NCI-H524 treated with DMSO at 0.1 percent for 48 hours (cell line): Measurements from ENCODE around the gene CERS6.

Experiments used
- DNase-seq: peaks from one replicate; lab custom pipeline; 2025; lab: John Stamatoyannopoulos, UW

The CERS6 gene

DNA sequence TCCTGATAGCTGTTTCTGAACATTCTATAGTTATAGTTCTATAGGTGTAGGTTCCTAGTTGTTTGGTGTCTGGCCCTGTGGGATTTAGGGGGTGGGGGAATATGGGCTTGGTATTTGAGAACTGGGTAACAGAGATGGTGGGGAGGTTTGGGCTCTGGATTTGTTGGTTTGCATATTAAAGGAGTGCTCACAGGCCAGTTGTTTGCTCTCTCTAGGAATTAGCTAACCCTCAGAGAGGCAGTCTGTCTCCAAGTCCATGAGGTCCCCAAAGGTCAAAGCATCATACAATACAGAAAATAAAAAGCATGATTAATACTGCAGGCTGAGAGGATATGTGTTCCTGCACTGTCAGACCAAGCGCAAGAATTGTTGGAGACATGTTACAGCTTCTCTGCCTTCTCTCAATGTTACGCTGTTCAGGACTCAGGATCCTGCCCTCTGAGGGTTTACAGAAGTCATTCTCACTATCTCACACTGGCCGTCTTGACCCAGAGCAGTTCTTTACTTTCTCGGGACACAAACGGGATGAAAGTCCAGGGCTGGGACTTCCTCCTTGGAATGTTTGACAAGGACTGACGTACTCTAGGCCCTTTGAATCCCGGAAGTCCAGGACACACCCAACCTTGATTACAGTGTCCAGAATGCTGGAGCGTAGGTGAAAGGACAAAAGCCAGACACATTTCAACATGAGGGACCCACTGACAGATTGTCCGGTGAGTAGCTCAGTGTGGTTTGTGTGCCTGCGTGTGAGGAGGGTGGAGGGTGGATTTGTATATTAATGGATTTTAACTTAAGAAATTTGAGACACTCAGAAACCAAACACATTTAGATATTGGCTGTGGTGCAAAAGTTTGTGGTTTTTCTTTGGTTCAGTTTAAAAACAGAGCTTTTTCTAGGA, 346.1 kb downstream of the CERS6 start, which contains the start of gene NOSTRIN:
Gene NOSTRIN, plus strand, starts transcription at position 677 of the 898 bp plus-strand sequence. Its CDS starts 10 bp downstream, at position 687.
- no peak for DNase-seq

DNA sequence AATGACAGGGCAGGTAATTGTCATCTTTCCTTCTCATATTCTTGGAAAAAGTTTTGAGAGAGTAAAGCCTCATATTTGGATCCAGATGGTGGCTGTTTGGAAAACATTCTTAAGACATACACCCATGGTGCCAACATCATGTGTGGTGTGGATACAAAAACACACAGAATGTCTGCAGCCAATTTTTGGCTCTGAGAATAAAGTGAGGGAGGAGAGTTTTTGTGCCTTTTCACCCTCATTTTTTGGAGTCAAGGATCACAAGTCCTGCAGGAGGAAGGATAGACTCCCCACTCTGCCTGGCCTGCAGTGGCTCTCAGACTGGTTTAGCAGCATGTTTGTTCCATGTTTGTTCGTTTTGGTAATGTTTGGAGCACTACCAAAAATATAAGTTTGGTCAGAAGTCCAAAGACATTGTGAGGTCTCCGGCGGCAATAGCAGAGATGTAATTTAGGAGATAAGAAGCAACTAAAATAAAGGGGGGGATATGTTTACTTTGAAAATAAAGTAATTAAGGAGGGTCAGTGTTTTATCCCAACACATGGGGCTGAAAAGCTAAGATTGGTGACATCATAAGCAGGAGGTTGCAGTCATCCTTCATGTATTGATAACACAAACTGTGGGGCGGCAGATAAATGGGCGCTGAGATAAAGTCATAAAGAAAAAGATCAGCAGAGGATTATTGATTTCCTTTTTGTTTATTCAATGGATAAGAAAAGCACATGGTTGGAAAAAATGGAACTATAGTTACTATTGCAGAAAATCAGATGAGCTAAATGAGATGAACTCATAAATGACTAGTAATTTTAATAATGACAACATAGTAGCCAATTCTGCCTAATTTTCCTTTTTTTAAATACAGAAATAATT, 347.0 kb downstream of the CERS6 start:
- no peak for DNase-seq

DNA sequence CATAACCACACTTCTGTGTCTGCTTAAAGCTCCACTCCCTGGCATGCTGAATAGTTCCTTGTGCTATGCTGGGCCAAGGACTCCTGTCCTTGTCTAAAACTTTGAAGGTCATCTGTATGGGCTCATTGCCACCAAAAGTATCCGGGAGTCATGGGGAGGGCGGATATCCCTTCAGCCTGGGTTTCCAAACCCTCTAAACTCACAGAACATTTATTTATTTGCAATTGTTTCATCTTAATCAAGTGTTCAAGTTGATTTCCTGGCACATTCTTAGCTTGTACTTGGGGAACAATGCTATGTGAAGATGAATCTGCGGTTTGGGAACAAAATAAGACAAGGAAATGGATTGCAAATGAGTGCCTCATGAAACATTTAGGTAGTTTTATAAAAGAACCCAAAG, 348.1 kb downstream of the CERS6 start:
- DNase-seq: no peak

DNA sequence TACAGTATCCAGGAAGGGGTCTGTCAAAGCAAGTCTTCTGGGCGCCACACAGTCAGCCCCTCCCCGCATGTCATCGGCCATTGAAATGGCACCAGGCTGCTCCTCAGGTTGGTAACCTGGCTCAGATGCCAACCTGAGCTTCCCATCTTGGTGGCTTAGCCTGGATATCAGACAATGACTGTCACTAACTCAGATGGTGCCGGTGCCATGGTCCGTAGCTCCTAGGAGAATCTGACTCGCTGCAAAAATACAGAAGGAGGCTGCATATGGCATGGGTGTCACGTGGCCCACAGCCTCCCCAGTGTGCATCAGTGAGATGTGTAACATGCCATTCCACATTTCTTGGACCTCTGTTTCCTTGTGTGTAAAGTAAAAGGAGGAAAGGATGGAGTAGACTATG, 349.5 kb downstream of the CERS6 start:
- no peak for DNase-seq

DNA sequence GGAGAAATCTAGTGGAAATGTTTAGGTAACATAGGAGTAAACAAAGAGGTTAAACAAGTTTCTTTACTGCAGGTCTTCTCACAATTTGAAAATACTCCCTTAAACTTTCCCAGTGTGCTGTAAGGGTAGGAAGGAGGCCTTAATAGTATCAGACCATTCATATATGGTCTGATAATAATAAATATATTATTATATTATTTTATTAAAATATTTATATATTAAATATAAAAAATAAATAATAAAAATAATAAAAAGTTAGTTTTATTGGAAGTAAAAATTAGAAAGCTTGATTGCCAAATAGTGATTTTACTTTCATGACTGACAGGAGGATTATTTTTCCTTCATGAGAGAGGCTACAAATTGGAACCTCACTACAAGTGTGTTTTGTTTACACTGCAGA, 353.5 kb downstream of the CERS6 start:
- DNase-seq: no peak

DNA sequence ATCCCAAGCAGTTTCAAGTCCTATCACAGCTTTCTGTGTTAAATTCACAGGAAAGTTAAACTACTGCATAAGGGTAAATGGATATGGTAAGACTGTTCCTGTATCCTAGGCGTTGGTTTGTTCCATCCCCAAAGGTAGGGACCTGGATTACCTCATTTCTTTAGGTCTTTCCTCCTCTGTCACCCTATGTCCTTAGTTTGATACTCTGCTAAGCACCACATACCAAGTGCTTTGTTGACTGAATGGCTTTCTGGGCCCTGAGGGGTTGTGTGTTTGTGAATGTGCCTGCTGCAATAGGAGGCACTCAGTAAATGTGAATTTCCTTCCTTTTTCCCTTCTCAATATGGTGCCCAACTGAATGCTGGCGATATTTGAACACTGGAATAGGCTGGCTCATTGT, 354.2 kb downstream of the CERS6 start:
- no peak for DNase-seq

DNA sequence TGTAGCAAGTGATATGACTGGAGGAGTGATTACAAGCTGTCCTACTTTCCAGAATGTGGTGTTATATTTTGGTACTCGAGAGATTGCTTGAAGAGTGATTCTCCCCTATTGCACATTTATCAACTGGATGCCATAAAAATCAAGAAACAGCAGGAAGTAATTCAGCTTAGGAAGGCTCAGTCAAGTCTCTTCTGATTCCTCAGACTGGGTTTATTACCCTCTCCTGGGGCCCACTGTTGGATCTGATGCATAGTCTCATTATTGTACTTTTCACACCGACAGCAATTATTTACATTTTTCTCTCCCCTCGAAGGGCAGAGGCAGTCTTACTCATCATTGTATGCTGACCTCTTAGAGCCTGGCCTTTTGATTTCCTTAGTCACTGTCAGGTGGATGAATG, 355.6 kb downstream of the CERS6 start:
- no peak for DNase-seq

DNA sequence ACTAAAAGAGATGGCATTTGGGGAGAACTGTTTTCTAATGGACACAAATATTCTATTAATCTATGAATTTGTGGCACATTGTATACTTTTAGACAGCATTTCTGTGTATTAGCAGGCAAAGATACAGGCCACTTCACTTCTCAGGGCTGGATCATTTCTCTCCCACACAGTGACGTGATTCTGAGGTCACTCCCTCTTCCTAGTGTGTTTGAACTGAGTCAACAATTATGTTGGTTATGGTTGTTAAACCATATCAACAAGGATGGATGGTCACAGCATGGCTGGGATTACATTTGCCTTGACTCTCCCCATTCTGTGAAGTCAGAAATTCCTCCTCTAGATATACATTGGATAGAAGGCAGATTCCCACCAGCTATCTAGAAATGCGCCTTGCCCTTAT, 358.0 kb downstream of the CERS6 start:
- DNase-seq: no peak

DNA sequence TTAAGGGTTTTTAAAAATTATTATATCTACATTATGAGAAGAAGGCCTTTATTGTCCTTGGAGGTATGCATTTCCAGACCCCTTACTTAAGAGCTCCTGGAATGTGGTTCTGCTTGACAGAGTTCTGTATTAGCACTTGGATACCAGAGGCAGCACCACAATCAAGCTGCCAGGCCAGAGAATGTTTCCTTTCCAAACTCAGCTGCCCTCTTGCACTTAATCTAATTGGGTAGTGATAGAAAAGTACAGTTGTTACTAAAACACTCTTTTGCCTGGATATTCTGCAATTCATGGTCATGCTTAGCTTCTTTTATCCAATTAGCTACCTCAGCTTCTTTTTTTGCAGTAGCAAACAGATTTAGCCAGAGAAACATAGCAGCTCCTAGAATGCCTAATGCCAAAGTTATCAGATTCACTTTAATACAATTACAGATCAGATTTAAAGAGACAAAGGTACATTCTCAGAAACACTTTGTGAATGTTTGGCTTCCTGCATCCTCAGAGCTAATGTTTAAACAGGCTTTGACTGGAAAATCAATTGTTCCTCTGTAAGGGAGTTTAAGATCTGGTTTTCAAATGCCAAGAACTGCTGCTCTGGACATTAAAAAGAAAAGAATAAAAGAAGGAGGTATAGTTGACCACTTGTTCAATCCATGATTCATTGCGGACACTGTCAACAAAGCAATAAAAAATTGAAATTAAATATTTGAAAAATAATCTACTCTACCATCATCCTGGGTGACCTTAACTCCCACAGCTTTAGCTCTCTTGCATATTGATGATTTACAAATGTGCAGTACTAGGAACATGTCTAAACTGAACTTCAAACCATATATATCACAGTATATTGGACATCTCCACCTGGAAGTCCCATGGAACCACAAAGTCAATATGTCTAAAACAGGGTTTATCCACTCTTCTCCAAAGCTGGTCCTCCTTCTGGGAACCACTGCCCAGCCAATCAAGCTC, 359.2 kb downstream of the CERS6 start:
- DNase-seq: no peak

DNA sequence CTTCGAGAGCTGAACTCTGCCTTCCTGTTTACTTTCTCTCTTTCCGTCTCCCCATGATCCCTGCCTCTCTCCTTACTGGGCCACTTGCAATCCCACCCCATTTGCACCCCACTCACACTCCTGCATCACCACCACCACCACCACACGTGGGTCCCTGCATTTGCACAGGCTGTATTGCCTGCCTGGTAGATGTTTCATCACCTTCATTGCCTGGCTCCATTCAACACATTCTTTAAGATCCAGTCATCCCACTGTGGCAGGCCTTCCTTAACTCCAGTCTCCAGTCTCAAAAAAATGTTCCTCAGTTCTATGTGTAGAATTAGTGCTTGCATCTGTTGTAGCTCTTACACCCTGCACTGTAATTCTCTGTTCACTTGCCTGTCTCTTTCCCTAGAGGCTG, 360.3 kb downstream of the CERS6 start:
- no peak for DNase-seq

DNA sequence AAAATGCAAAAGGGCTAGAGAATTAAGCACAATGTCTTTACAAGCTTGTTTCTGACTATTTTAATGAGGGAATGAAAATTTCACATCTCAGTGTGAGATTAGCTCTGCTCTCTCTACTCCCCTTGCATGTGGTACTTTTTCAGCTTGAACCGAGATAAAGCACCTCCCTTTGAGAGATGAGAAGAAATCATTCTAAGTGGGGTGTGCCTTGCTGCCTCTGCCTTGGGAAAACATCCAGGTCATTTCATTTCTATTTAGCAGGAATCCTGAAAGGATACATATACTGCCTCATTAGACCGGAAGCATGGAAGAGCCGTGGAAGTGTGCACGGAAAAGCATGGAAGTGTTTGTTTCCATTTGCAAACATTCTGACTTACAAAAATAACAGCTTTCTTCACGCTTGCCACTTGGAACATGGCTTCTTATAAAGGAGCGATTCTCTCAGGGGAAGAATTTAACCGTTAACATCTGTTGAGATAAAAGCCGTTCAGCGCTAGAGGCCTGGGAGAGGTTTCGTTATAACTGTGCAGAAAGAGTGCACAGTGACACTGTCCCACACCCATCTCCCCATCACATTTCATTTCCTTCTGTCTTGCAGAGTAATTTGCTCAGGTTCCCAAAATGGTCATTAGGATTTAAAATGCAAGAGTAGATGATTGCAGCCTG, 363.1 kb downstream of the CERS6 start:
- no peak for DNase-seq

DNA sequence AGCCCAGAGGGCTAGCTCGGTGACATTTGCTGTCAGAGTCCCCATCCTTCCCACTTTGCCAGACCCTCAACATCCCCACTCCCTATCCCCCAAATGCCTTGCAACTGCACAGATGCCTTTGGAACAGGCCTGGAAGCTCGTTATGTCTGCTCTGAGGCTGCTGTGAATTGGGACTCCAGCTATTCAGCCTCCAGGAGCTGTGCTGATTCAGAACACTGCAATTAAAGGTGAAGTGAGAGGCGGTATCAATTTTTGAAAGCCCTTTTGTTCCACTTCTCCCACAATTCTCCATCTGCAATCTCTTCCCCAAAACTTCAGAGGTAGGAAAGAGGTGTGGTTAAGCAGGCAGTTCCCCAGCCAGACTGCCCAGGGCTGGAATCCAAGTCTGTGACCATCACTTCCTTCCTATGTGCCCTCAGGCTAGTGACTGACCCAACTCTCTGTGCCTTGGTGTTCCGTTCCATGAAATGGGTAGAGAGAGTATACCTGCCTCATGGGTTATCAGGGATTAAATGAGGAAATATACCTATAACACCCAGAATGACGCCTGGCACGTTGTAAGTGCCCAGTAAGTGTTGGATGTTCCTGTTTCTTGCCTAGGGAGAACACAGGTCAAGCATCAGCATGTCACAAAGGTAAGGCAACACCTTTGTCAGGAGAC, 363.9 kb downstream of the CERS6 start:
- DNase-seq: no peak

DNA sequence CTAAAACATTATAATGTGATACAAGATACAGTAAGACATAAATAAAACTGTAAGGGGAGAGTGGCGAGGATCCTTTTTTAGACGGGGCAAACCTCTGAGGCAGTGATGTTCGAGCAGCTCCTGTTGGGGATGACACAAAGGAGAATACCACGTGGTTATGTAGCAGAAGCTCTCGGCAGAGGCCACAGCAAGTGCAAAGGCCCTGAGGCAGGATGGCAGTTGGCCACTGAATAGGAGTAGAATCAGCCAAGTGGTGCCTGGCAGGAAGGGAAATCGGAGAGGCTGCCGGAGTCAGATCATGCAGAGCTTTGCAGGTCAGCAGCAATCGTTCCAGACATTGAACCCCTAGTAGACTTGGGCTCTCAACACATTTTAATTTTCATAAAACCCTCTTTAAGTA, 365.5 kb downstream of the CERS6 start:
- no peak for DNase-seq

DNA sequence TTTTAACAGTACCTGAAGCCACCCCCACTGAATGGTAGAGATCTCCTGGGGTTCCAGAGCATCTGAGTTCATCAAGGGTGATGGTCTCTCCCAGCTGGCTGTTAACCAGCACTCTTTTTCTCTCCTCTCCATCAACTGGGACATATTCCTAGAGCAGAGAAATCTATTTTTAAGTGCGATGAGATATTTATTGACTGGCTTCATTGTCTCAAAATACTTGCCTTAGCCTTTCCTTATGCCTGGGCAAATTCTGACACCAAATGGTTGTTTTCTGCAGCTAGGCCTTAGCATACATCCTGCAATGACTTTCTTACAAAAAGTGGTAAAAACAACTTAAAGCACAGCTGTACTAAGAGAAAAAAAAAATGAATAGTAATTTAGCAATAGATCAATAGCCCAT, 365.9 kb downstream of the CERS6 start:
- no peak for DNase-seq
